ENCODE data around the gene SUMO2.
"Not testable (repeated sequence)": the region's sequence is repeated elsewhere in the genome, so short reads cannot be mapped to it uniquely, and the experiment has no call there.

SUMO2 gene

GRCh38 chr17:75168998-75169397 is 13.8 kb downstream of the SUMO2 start:
- H3K4me3 ChIP-seq (ENCODE audit: low read depth, low read length): no peak overlapping the region
- no peak for TF ChIP-seq CTCF (IDR thresholded peaks at IDR 0.05; ENCODE audit: borderline replicate concordance, insufficient read depth, low read depth, low read length)

GRCh38 chr17:75164606-75165005 is 18.2 kb downstream of the SUMO2 start:
- H3K4me3 ChIP-seq (ENCODE audit: low read depth, low read length): not testable (repeated sequence)

GRCh38 chr17:75163074-75163473 is 19.7 kb downstream of the SUMO2 start:
- TF ChIP-seq CTCF (IDR thresholded peaks at IDR 0.05; ENCODE audit: borderline replicate concordance, insufficient read depth, low read depth, low read length): no peak
- no peak overlapping the region for H3K4me3 ChIP-seq (ENCODE audit: low read depth, low read length)

GRCh38 chr17:75160211-75160610 is 22.5 kb downstream of the SUMO2 start:
- no peak overlapping the region for H3K4me3 ChIP-seq (ENCODE audit: low read depth, low read length)
- no peak for TF ChIP-seq CTCF (IDR thresholded peaks at IDR 0.05; ENCODE audit: borderline replicate concordance, insufficient read depth, low read depth, low read length)

- no peak overlapping the region for H3K4me3 ChIP-seq (ENCODE audit: low read depth, low read length)
- no peak for TF ChIP-seq CTCF (IDR thresholded peaks at IDR 0.05; ENCODE audit: borderline replicate concordance, insufficient read depth, low read depth, low read length)
Measured at GRCh38 chr17:75159196-75160031, 23.3 kb downstream of the SUMO2 start.

- H3K4me3 ChIP-seq (ENCODE audit: low read depth, low read length): not testable (repeated sequence)
Measured at GRCh38 chr17:75158480-75158879, 24.3 kb downstream of the SUMO2 start.

- TF ChIP-seq CTCF (IDR thresholded peaks at IDR 0.05; ENCODE audit: borderline replicate concordance, insufficient read depth, low read depth, low read length): no peak
- no peak overlapping the region for H3K4me3 ChIP-seq (ENCODE audit: low read depth, low read length)
Measured at GRCh38 chr17:75155191-75155601, 27.6 kb downstream of the SUMO2 start.

- no peak for TF ChIP-seq CTCF (IDR thresholded peaks at IDR 0.05; ENCODE audit: borderline replicate concordance, insufficient read depth, low read depth, low read length)
- peak within 1 kb of the TSS; percentile 63 for H3K4me3 ChIP-seq (ENCODE audit: low read depth, low read length)
Measured at GRCh38 chr17:75154195-75155106, 28.3 kb downstream of the SUMO2 start, which contains the start of gene JPT1. TSS of gene JPT1 (minus strand) at chr17:75154512. CDS start at chr17:75154397, 115 bp downstream.
